HEK293 (cell line): ENCODE measurements around the gene MARCO.

Experiments used
- CTCF ChIP-seq: fragments of 450-650 bp; formaldehyde crosslinking; IDR thresholded peaks from 2 replicates; pipeline ENCODE4 v1.5.1; 2016; ENCODE audit warnings: missing biosample characterization, missing genetic modification characterization
- ZBTB44 ChIP-seq: fragments of 450-650 bp; IDR thresholded peaks from 2 replicates; pipeline ENCODE4 v1.5.1; 2018; ENCODE audit warnings: missing biosample characterization, mild to moderate bottlenecking, missing genetic modification characterization
- ZEB2 ChIP-seq: fragments of 450-650 bp; formaldehyde crosslinking; IDR thresholded peaks from 2 replicates; pipeline ENCODE4 v1.5.1; 2016; ENCODE audit warnings: missing biosample characterization, missing genetic modification characterization
- ZIC2 ChIP-seq: fragments of 450-650 bp; formaldehyde crosslinking; IDR thresholded peaks from 2 replicates; pipeline ENCODE4 v1.5.1; 2016; ENCODE audit warnings: missing biosample characterization, missing genetic modification characterization
- ZNF146 ChIP-seq: fragments of 450-650 bp; formaldehyde crosslinking; IDR thresholded peaks from 2 replicates; pipeline ENCODE4 v1.5.1; 2016; ENCODE audit warnings: missing biosample characterization, missing genetic modification characterization
- ZNF169 ChIP-seq: fragments of 450-650 bp; formaldehyde crosslinking; IDR thresholded peaks from 2 replicates; pipeline ENCODE4 v1.5.1; 2016; ENCODE audit warnings: missing biosample characterization, missing genetic modification characterization
- ZNF24 ChIP-seq: fragments of 450-650 bp; formaldehyde crosslinking; IDR thresholded peaks from 2 replicates; pipeline ENCODE4 v1.5.1; 2016; ENCODE audit warnings: missing biosample characterization, missing genetic modification characterization
- ZNF398 ChIP-seq: fragments of 450-650 bp; formaldehyde crosslinking; IDR thresholded peaks from 2 replicates; pipeline ENCODE4 v1.5.1; 2017; ENCODE audit warnings: missing biosample characterization, missing genetic modification characterization
- ZNF423 ChIP-seq: fragments of 450-650 bp; formaldehyde crosslinking; IDR thresholded peaks from 2 replicates; pipeline ENCODE4 v1.5.1; 2016; ENCODE audit warnings: missing biosample characterization, missing genetic modification characterization
- ZNF529 ChIP-seq: fragments of 450-650 bp; formaldehyde crosslinking; IDR thresholded peaks from 2 replicates; pipeline ENCODE4 v1.5.1; 2017; ENCODE audit warnings: missing genetic modification characterization, missing biosample characterization; ENCODE audit not compliant: insufficient replicate concordance
- ZNF549 ChIP-seq: fragments of 450-650 bp; IDR thresholded peaks from 2 replicates; pipeline ENCODE4 v1.5.1; 2018; ENCODE audit warnings: missing biosample characterization, missing genetic modification characterization, mild to moderate bottlenecking, inconsistent platforms, moderate library complexity

GRCh38 chr2:119025762-119026351, 83.9 kb downstream of the MARCO start:
- TF ChIP-seq CTCF (tag by site-specific recombination) = no peak
- TF ChIP-seq ZNF398 (tag by site-specific recombination) = no peak
- no peak for TF ChIP-seq ZNF146 (tag by site-specific recombination)
- no peak for TF ChIP-seq ZNF24 (tag by site-specific recombination)
- no peak for TF ChIP-seq ZNF529 (tag by site-specific recombination)
- no peak for TF ChIP-seq ZNF169 (tag by site-specific recombination)
- TF ChIP-seq ZEB2 (tag by site-specific recombination) = no peak
- no peak for TF ChIP-seq ZIC2 (tag by site-specific recombination)
- TF ChIP-seq ZNF549 = no peak
- no peak for TF ChIP-seq ZBTB44 (tag by site-specific recombination)
- TF ChIP-seq ZNF423 (tag by site-specific recombination) = no peak
